Fibroblast of villous mesenchyme (primary cell): ENCODE results near the gene MLH1. TPM values are rescaled to one million over a fixed set of nuclear protein-coding genes. Genes with fewer than 3 reads are reported as not detected.
"Not testable (repeated sequence)": the region's sequence is repeated elsewhere in the genome, so short reads cannot be mapped to it uniquely, and the experiment has no call there.

Experiments used
- DNase-seq: peaks from one replicate; pipeline ENCODE4 v3.0.0-alpha.2; 2010; ENCODE audit warnings: low read depth
- H3K4me3 ChIP-seq: 2 replicates; pipeline ENCODE4 v1.5.1; 2011; ENCODE audit warnings: low read depth, mild to moderate bottlenecking, low read length
- CTCF ChIP-seq: IDR thresholded peaks from 2 replicates; pipeline ENCODE4 v1.5.1; 2012; ENCODE audit warnings: low read depth, mild to moderate bottlenecking, low read length; ENCODE audit not compliant: insufficient read depth
- total RNA-seq: library from RNA; depleted of rRNA; stranded (reverse); fragments of >200 nt; gene quantifications from 2 replicates; pipeline ENCODE4 v1.2.3, GENCODE V29; 2012

MLH1 gene
- total RNA-seq, 1 donor: 63.5 TPM

GRCh38 chr3:37040231-37040630 is 46.9 kb downstream of the MLH1 start:
- no peak overlapping the region for H3K4me3 ChIP-seq
- no peak for TF ChIP-seq CTCF
- DNase-seq: no peak

GRCh38 chr3:37041546-37042195 is 48.4 kb downstream of the MLH1 start:
- no peak overlapping the region for H3K4me3 ChIP-seq
- no peak for TF ChIP-seq CTCF
- no peak for DNase-seq

GRCh38 chr3:37042712-37043111 is 49.4 kb downstream of the MLH1 start:
- not testable (repeated sequence) for H3K4me3 ChIP-seq, DNase-seq

GRCh38 chr3:37050282-37050681 is 57.0 kb downstream of the MLH1 start:
- TF ChIP-seq CTCF: no peak
- no peak for DNase-seq
- no peak overlapping the region for H3K4me3 ChIP-seq

GRCh38 chr3:37052860-37053259 is 59.5 kb downstream of the MLH1 start:
- TF ChIP-seq CTCF: no peak
- no peak overlapping the region for H3K4me3 ChIP-seq
- no peak for DNase-seq

- no peak for TF ChIP-seq CTCF
- H3K4me3 ChIP-seq: no peak overlapping the region
- DNase-seq: no peak
Observed at GRCh38 chr3:37053337-37053736, 60.0 kb downstream of the MLH1 start.

GRCh38 chr3:37053753-37054152 is 60.4 kb downstream of the MLH1 start:
- H3K4me3 ChIP-seq: no peak overlapping the region
- DNase-seq: no peak
- TF ChIP-seq CTCF: no peak
